Endothelial cell of umbilical vein (primary cell): ENCODE measurements around the gene CCDC92B. TPM values are rescaled to one million over a fixed set of nuclear protein-coding genes. Genes with fewer than 3 reads are reported as not detected.
"Not testable (repeated sequence)": the region's sequence is repeated elsewhere in the genome, so short reads cannot be mapped to it uniquely, and the experiment has no call there.

Experiments used
- BruUV-seq: library from RNA; stranded (reverse); fragments of 400-500 nt; replicated peaks from 2 replicates; lab custom pipeline; 2021; lab: Mats Ljungman, UMichigan
- CTCF ChIA-PET: fragments of 300-600, 350-600 bp; sonication (Branson Sonifier 250); formaldehyde crosslinking; loops from one replicate; lab custom pipeline; 2021; ENCODE audit warnings: antibody characterized with exemption, inconsistent platforms; lab: Charles Lee
- POLR2A ChIA-PET: fragments of 300-600, 350-600 bp; sonication (Branson Sonifier 250); formaldehyde crosslinking; loops from one replicate; lab custom pipeline; 2021; ENCODE audit warnings: antibody characterized with exemption, inconsistent platforms; lab: Charles Lee
- DNase-seq: peaks from one replicate; pipeline ENCODE4 v3.0.0-alpha.2; 2011; ENCODE audit warnings: low read depth, low spot score
- FAIRE-seq: peaks from 2 replicates; lab custom pipeline; 2011; peaks lifted over from hg19 to GRCh38; lab: Jason Lieb, UNC
- H2AFZ ChIP-seq: 2 replicates; pipeline ENCODE4 v1.6.0; 2012; ENCODE audit warnings: low read depth, low read length, control low read depth, inconsistent platforms
- H3K27ac ChIP-seq: 2 replicates; pipeline ENCODE4 v1.5.1; 2011; ENCODE audit warnings: low read depth, mild to moderate bottlenecking, control low read depth, low read length, moderate library complexity; ENCODE audit not compliant: insufficient read depth
- H3K27me3 ChIP-seq, 2 experiments: 2 replicates each; pipeline versions ENCODE4 v1.6.0 to v1.6.1; 2011; ENCODE audit warnings: low read length in 2 of 2, mixed read lengths in 1 of 2; ENCODE audit not compliant: control insufficient read depth in 2 of 2, insufficient read depth in 2 of 2
- H3K36me3 ChIP-seq, 2 experiments: 2 replicates in 1 of 2; 3 replicates in 1 of 2; pipeline ENCODE4 v1.5.1; 2011; ENCODE audit warnings: low read length in 2 of 2, mild to moderate bottlenecking in 1 of 2, moderate library complexity in 1 of 2; ENCODE audit not compliant: control insufficient read depth in 2 of 2, insufficient read depth in 2 of 2; ENCODE audit errors: extremely low read depth in 1 of 2
- H3K4me1 ChIP-seq: 3 replicates; pipeline ENCODE4 v1.5.1; 2011; ENCODE audit warnings: mild to moderate bottlenecking, low read length; ENCODE audit not compliant: control insufficient read depth, insufficient read depth; ENCODE audit errors: extremely low read depth
- H3K4me2 ChIP-seq: 2 replicates; pipeline ENCODE4 v1.6.1; 2011; ENCODE audit warnings: low read length, control low read depth, mixed read lengths; ENCODE audit not compliant: insufficient read depth
- H3K4me3 ChIP-seq, 3 experiments: fragments of 200-600 bp in 1 of 3; sonication (generic), shearing (Covaris generic) in 1 of 3; replicated peaks in 1 of 3; 2 replicates each; pipeline ENCODE4 v1.5.1; 2011 to 2016; ENCODE audit warnings: control low read depth in 3 of 3, low read length in 3 of 3, mild to moderate bottlenecking in 2 of 3, inconsistent platforms in 1 of 3, low read depth in 1 of 3, moderate library complexity in 1 of 3; ENCODE audit not compliant: insufficient read depth in 1 of 3
- H3K79me2 ChIP-seq: 2 replicates; pipeline ENCODE4 v1.6.0; 2012; ENCODE audit warnings: low read length, inconsistent platforms; ENCODE audit not compliant: control insufficient read depth, insufficient read depth
- H3K9ac ChIP-seq: replicated peaks from 2 replicates; pipeline ENCODE3; 2011; ENCODE audit warnings: low read length, control low read depth; ENCODE audit not compliant: insufficient read depth; ENCODE audit errors: extremely low read depth
- H3K9me1 ChIP-seq: replicated peaks from 3 replicates; pipeline ENCODE4 v1.6.0; 2011; ENCODE audit warnings: mild to moderate bottlenecking, low read length; ENCODE audit not compliant: control insufficient read depth, insufficient read depth; ENCODE audit errors: extremely low read depth
- H3K9me3 ChIP-seq: replicated peaks from 2 replicates; pipeline ENCODE4 v1.5.1; 2012; ENCODE audit warnings: low read length, inconsistent platforms; ENCODE audit not compliant: control insufficient read depth, insufficient read depth
- H4K20me1 ChIP-seq: replicated peaks from 2 replicates; pipeline ENCODE3; 2011; ENCODE audit warnings: mild to moderate bottlenecking, low read length; ENCODE audit not compliant: control insufficient read depth, insufficient read depth; ENCODE audit errors: extremely low read depth
- FOS ChIP-seq: IDR thresholded peaks from 2 replicates; pipeline ENCODE4 v1.6.1; 2011; ENCODE audit warnings: mild to moderate bottlenecking, low read length, moderate library complexity, borderline replicate concordance; ENCODE audit not compliant: insufficient read depth
- dilution Hi-C: fragments of 300-500 bp; cut with MboI; formaldehyde crosslinking; loops from one replicate; pipeline ENCODE4 v1.15.0; 2019; ENCODE audit warnings: low sequenced_read_pairs; ENCODE audit not compliant: extremely low pct_ligation_motif_present
- intact Hi-C: fragments of 100-400 bp; cut with micrococcal nuclease; formaldehyde crosslinking; loops from one replicate; pipeline ENCODE4 v1.10.0; 2022
- polyA plus RNA-seq, 4 experiments: library from polyadenylated mRNA; depleted of rRNA in 3 of 4; stranded (reverse) in 3 of 4; unstranded in 1 of 4; fragments of >200 nt; gene quantifications; 2 replicates each; pipeline versions ENCODE4 v1.2.1 to v1.2.3, GENCODE V29; 2011 to 2012; ENCODE audit warnings: missing spikeins in 1 of 4
- total RNA-seq: library from RNA; stranded (reverse); gene quantifications from 2 replicates; pipeline ENCODE4 v1.2.3, GENCODE V29; 2021
- TF ChIP-seq, protein P1 (sequence below), 2 donors: IDR thresholded peaks; 1 replicate in 1 of 2; 2 replicates in 1 of 2; pipeline ENCODE4 v1.5.1; 2011; ENCODE audit warnings: low read length in 2 of 2, mild to moderate bottlenecking in 2 of 2, moderate library complexity in 2 of 2, control low read depth in 1 of 2, inconsistent platforms in 1 of 2, low read depth in 1 of 2; ENCODE audit not compliant: insufficient read depth in 1 of 2; ENCODE audit errors: extremely low read depth in 1 of 2

CCDC92B gene
- total and polyA plus RNA-seq, 2 donors (not counting 3 experiments of a cell fraction or from before 2014, with no cell fraction given), result not detected

DNA sequence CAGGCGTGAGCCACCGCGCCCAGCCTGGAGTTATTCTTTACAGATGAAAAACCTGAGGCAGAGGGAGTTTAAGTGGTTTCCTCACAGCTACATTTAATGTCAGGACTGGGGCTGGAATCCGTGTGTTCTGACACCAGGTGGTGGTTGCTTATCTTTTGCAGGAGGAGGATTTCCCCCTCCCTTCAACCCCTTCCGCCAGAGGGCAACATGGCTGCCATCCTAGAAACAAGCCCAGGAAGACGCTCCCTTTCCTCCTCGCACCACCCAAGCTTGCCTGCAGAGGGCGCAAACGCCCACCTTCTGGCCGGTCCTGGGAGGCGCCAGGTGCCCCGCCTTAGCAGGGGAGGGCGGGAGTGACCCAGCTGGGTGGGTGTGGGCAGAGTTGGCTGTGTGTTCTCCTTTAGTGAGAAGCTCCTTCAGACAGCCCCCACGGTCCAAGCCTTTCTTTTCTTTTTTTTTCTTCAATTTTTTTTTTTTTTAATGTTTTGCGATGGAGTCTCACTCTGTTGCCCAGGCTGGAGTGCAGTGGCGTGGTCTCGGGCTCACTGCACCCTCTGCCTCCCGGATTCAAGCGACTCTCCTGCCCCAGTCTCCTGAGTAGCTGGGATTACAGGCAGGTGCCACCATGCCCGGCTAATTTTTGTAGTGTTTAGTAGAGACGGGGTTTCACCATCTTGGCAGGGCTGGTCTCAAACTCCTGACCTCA, 36.9 kb upstream of the CCDC92B start:
- no TSS peak for BruUV-seq
- TF ChIP-seq, protein P1, sequence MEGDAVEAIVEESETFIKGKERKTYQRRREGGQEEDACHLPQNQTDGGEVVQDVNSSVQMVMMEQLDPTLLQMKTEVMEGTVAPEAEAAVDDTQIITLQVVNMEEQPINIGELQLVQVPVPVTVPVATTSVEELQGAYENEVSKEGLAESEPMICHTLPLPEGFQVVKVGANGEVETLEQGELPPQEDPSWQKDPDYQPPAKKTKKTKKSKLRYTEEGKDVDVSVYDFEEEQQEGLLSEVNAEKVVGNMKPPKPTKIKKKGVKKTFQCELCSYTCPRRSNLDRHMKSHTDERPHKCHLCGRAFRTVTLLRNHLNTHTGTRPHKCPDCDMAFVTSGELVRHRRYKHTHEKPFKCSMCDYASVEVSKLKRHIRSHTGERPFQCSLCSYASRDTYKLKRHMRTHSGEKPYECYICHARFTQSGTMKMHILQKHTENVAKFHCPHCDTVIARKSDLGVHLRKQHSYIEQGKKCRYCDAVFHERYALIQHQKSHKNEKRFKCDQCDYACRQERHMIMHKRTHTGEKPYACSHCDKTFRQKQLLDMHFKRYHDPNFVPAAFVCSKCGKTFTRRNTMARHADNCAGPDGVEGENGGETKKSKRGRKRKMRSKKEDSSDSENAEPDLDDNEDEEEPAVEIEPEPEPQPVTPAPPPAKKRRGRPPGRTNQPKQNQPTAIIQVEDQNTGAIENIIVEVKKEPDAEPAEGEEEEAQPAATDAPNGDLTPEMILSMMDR (IDR thresholded peaks at IDR 0.05; ENCODE audit: extremely low read depth in 1 of 2, insufficient read depth in 1 of 2, low read depth in 1 of 2, low read length in 2 of 2), result peak; percentile 87 to 91
- TF ChIP-seq FOS, result no peak
- Histone ChIP-seq H3K4me3 (no peak overlapping the region), H3K4me1 (no peaks in the 10 kb centered on the region), H3K4me2 (no peak overlapping the region), H4K20me1 (no peaks in the 10 kb centered on the region), H2AFZ (peak overlapping the region; percentile 97), H3K9me3 (no peaks in the 10 kb centered on the region), H3K9ac (no peak overlapping the region), H3K27me3 (no peaks in the 10 kb centered on the region), H3K9me1 (no peaks in the 10 kb centered on the region), H3K27ac (no peak overlapping the region), H3K79me2 (no peaks in the 10 kb centered on the region), H3K36me3 (no peaks in the 10 kb centered on the region)
- intact Hi-C loops (loop anchor here (1.0 kb wide), 2 partner anchors 144 to 227 kb away; no protein-coding TSS in a partner anchor), dilution Hi-C loops (no loop called here)
- POLR2A ChIA-PET, result no interaction called here
- FAIRE-seq (peak; percentile 89), DNase-seq (peak; percentile 78)
- CTCF ChIA-PET, result interaction anchor here (0.6 to 2.8 kb wide), 12 partner anchors 10 to 262 kb away, joined by 3 to 25 read pairs (median 4); partner anchors contain the start of gene RAP1GAP2

GRCh38 chr17:2785376-2785775, 35.9 kb upstream of the CCDC92B start:
- H3K9me3 ChIP-seq, H3K9me1 ChIP-seq, BruUV-seq, POLR2A ChIA-PET, H3K4me3 ChIP-seq, DNase-seq, FAIRE-seq, H3K27ac ChIP-seq, H3K27me3 ChIP-seq, H3K4me1 ChIP-seq, H3K79me2 ChIP-seq, H4K20me1 ChIP-seq, intact Hi-C loops, H3K4me2 ChIP-seq, H2AFZ ChIP-seq, H3K36me3 ChIP-seq, dilution Hi-C loops, H3K9ac ChIP-seq: not testable (repeated sequence)
- CTCF ChIA-PET, result interaction anchor here (1.0 to 2.8 kb wide), 5 partner anchors 11 to 228 kb away, joined by 3 to 25 read pairs (median 5); partner anchors contain the start of gene RAP1GAP2
